SK-N-SH treated with all-trans-retinoic acid at 6 μM for 48 hours (cell line): ENCODE results near the gene LILRB3.
A peak's percentile ranks its signal among the peaks of the same experiment; 100 is the strongest.

ENCODE experiments used
- CREB5 ChIP-seq: fragments of 250-450 bp; sonication (Bioruptor Pico); IDR thresholded peaks from 2 replicates; pipeline ENCODE4 v1.5.1; 2020; ENCODE audit warnings: low read depth, mild to moderate bottlenecking, moderate library complexity
- ESRRG ChIP-seq: fragments of 250-450 bp; sonication (Bioruptor Pico); IDR thresholded peaks from 2 replicates; pipeline ENCODE4 v1.6.1; 2021; ENCODE audit warnings: mild to moderate bottlenecking
- ISL1 ChIP-seq: fragments of 250-450 bp; sonication (Bioruptor Pico); IDR thresholded peaks from 2 replicates; pipeline ENCODE4 v2.1.2; 2022; ENCODE audit warnings: mild to moderate bottlenecking, moderate library complexity
- TOX ChIP-seq: fragments of 250-450 bp; sonication (Bioruptor Pico); IDR thresholded peaks from 2 replicates; pipeline ENCODE4 v1.8.0; 2021; ENCODE audit warnings: mild to moderate bottlenecking, moderate library complexity, borderline replicate concordance
- ZFP30 ChIP-seq: fragments of 450-650 bp; formaldehyde crosslinking; IDR thresholded peaks from 2 replicates; pipeline ENCODE4 v1.5.0; 2022; ENCODE audit warnings: mild to moderate bottlenecking, moderate library complexity

GRCh38 chr19:54207983-54208783 is 14.6 kb downstream of the LILRB3 start:
- TF ChIP-seq CREB5 (peak; percentile 8; the same call in 1 of the 2 replicates), TOX (no peak), ISL1 (no peak), ESRRG (CRISPR knock-in tag) (no peak; the same call in 1 of the 2 replicates), ZFP30 (CRISPR knock-in tag) (no peak)
